ENCODE measurements around the gene YPEL1. TPM values are rescaled to one million over a fixed set of nuclear protein-coding genes. Genes with fewer than 3 reads are reported as not detected.

Gene YPEL1
- total RNA-seq, 1 donor from 2014 or later = 0.26 TPM

DNA sequence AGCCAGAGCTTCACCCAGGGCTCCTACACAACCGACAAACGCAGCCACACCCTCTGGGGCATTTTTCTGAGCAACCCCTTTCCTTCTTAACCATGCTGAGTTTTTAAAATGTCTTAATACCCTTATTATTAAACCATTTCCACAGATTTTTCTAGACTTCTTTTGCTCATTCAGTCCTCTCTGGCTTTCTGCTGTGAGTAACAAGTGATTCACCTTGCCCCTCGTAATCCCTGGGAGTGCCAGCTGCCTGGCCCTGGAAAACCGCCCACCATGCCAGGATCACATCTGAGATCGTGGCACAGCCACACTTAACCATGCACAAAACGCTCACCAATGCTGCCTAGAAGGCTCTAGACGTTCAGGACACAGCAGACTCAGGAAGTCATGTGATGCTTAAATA lies 25.4 kb downstream of the YPEL1 start:
- Histone ChIP-seq H3K27me3 (ENCODE audit: control insufficient read depth, insufficient read depth, low read length) (no peaks in the 10 kb centered on the region), H3K36me3 (ENCODE audit: control insufficient read depth, insufficient read depth, low read length) (no peaks in the 10 kb centered on the region), H3K4me3 (ENCODE audit: low read depth, low read length) (no peak overlapping the region)
- DNase-seq (ENCODE audit: low read depth) (peak; percentile 61), FAIRE-seq (no peak)
- TF ChIP-seq, protein P1, sequence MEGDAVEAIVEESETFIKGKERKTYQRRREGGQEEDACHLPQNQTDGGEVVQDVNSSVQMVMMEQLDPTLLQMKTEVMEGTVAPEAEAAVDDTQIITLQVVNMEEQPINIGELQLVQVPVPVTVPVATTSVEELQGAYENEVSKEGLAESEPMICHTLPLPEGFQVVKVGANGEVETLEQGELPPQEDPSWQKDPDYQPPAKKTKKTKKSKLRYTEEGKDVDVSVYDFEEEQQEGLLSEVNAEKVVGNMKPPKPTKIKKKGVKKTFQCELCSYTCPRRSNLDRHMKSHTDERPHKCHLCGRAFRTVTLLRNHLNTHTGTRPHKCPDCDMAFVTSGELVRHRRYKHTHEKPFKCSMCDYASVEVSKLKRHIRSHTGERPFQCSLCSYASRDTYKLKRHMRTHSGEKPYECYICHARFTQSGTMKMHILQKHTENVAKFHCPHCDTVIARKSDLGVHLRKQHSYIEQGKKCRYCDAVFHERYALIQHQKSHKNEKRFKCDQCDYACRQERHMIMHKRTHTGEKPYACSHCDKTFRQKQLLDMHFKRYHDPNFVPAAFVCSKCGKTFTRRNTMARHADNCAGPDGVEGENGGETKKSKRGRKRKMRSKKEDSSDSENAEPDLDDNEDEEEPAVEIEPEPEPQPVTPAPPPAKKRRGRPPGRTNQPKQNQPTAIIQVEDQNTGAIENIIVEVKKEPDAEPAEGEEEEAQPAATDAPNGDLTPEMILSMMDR (IDR thresholded peaks at IDR 0.05; ENCODE audit: insufficient read depth, low read length, severe bottlenecking) = no peak

DNA sequence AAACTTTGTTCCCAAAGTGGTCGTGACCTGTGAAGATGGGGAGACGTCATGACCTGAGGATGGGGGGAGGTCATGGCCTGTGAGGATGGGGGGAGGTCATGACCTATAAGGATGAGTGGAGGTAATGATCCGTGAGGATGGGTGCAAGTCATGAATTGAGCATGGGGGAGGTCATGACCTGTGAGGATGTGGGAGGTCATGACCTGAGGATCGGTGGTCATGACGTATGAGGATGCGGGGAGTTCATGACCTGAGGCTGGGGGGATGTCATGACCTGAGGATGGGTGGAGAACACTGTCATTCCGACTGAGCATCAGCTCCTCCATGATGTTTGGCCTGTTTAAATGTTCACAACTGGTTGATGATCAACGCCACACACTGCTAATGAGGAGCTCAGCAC lies 25.9 kb downstream of the YPEL1 start:
- TF ChIP-seq, protein P1 (IDR thresholded peaks at IDR 0.05; ENCODE audit: insufficient read depth, low read length, severe bottlenecking) = no peak
- DNase-seq (ENCODE audit: low read depth) (no peak), FAIRE-seq (peak; percentile 36)
- Histone ChIP-seq H3K4me3 (ENCODE audit: low read depth, low read length) (no peak overlapping the region), H3K27me3 (ENCODE audit: control insufficient read depth, insufficient read depth, low read length) (no peaks in the 10 kb centered on the region), H3K36me3 (ENCODE audit: control insufficient read depth, insufficient read depth, low read length) (no peaks in the 10 kb centered on the region)

DNA sequence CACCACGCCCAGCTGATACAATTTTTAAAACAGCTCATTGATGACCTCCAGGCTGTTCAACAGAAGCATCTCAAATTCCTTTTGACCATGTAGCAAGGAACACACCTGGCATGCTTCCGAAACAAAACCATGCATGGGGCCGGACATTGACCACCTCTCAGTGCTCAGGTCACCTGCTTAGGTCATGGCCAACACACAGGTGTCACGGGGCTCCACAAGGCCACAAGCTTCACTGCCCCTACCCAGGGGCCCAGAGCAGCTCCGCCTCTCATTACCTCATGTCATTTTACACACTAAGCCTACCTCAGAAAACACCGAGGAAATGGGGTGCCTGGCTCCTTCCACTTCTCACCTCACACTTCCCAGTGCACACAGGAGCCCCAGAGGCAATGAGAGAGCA lies 26.6 kb downstream of the YPEL1 start:
- Histone ChIP-seq H3K36me3 (ENCODE audit: control insufficient read depth, insufficient read depth, low read length) (no peaks in the 10 kb centered on the region), H3K27me3 (ENCODE audit: control insufficient read depth, insufficient read depth, low read length) (no peaks in the 10 kb centered on the region), H3K4me3 (ENCODE audit: low read depth, low read length) (no peak overlapping the region)
- TF ChIP-seq, protein P1 (IDR thresholded peaks at IDR 0.05; ENCODE audit: insufficient read depth, low read length, severe bottlenecking) = no peak
- DNase-seq (ENCODE audit: low read depth) = no peak
- no peak for FAIRE-seq

DNA sequence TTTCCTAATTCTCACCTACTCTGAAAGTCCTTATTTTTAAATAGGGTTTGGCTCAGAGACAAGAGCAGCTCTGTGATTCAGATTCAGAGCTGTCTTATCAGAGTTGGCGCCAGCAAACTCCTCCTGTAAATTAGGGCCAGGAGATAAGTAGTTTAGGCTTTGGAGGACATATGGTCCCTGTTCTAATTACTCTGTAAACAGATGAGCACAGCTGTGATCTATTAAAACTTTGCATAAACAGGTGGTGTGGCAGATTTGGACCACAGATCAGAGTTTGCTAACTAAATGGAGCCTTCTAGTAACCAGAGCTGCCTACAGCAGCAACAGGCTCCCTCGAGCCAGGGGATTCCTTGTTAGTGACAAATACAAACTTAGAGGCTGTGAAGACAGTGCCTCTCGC lies 27.9 kb downstream of the YPEL1 start:
- FAIRE-seq = no peak
- Histone ChIP-seq H3K4me3 (ENCODE audit: low read depth, low read length) (no peak overlapping the region), H3K36me3 (ENCODE audit: control insufficient read depth, insufficient read depth, low read length) (no peaks in the 10 kb centered on the region), H3K27me3 (ENCODE audit: control insufficient read depth, insufficient read depth, low read length) (no peaks in the 10 kb centered on the region)
- DNase-seq (ENCODE audit: low read depth) = no peak
- TF ChIP-seq, protein P1 (IDR thresholded peaks at IDR 0.05; ENCODE audit: insufficient read depth, low read length, severe bottlenecking) = no peak

DNA sequence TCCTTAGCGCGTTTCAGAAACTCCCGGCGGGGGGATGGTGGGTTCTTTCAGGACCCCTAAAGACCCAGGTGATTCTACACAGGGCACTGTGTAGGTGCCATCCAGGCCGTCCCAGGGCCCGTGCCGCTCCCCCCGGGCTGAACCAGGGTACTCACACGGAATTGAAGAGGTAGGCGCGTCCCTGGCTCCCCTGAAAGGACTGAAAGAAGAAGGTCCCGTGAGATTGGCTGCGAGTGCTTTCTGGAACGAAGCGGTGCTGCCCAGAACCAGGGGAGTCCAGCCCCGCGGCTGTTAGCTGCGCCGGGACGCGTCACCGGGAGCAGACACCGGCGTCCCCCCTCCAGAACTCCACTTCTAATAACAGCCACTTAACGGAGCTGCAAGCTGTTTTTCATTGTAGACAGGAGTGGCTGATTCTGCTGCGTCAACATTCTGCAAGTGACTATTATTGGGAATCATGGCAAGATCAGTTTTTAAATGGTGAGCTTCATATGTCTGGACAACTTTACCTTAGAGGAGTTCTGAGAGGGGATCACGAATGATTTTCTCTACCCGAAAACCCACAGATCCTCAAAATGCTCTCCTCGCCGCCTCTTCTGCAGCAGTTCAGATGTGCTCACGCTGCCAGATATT lies 31.8 kb downstream of the YPEL1 start:
- Histone ChIP-seq H3K27me3 (ENCODE audit: control insufficient read depth, insufficient read depth, low read length) (no peaks in the 10 kb centered on the region), H3K4me3 (ENCODE audit: low read depth, low read length) (no peak overlapping the region), H3K36me3 (ENCODE audit: control insufficient read depth, insufficient read depth, low read length) (no peaks in the 10 kb centered on the region)
- FAIRE-seq = no peak
- TF ChIP-seq, protein P1 (IDR thresholded peaks at IDR 0.05; ENCODE audit: insufficient read depth, low read length, severe bottlenecking) = no peak
- no peak for DNase-seq (ENCODE audit: low read depth)

All from bronchial epithelial cell (primary cell).